ENCODE results near the gene ENPP4. TPM values are rescaled to one million over a fixed set of nuclear protein-coding genes. Genes with fewer than 3 reads are reported as not detected.
"Not testable (repeated sequence)": the region's sequence is repeated elsewhere in the genome, so short reads cannot be mapped to it uniquely, and the experiment has no call there.

Gene ENPP4
- total RNA-seq, 6 experiments from 2014 or later = 3.9 to 8.2 (median 6.2) TPM

- no peaks in the 10 kb centered on the region for H3K9me3 ChIP-seq
- WGBS (ENCODE audit: insufficient coverage, low coverage, low lambda C conversion rate, missing lambda C conversion rate) = 69% methylated on average over 1 of the region's 1 CpG
- TF ChIP-seq POLR2A (IDR thresholded peaks at IDR 0.05) = no peak
- no peak for TF ChIP-seq CTCF (IDR thresholded peaks at IDR 0.05)
- H3K27ac ChIP-seq = no peak overlapping the region
- ATAC-seq = no peak
- H3K36me3 ChIP-seq = no peaks in the 10 kb centered on the region
- no peak for DNase-seq
- H3K27me3 ChIP-seq = no peaks in the 10 kb centered on the region
- intact Hi-C loops (cut with DNase I) = no loop called here
- no peak overlapping the region for H3K4me3 ChIP-seq
- peaks cover 0 to 8% (median 0%) of the 10 kb centered on the region in 4 donors for H3K4me1 ChIP-seq
Observed at GRCh38 chr6:46135176-46135575, 5.4 kb downstream of the ENPP4 start.

GRCh38 chr6:46136831-46137230 lies 7.0 kb downstream of the ENPP4 start:
- 88% methylated on average over 2 of the region's 2 CpGs for WGBS (ENCODE audit: insufficient coverage, low coverage, low lambda C conversion rate, missing lambda C conversion rate)
- DNase-seq (no peak), ATAC-seq (no peak)
- H3K4me3 ChIP-seq = no peak overlapping the region
- H3K27ac ChIP-seq = no peak overlapping the region
- H3K36me3 ChIP-seq = no peaks in the 10 kb centered on the region
- no peaks in the 10 kb centered on the region for H3K9me3 ChIP-seq
- TF ChIP-seq CTCF (IDR thresholded peaks at IDR 0.05) (no peak), POLR2A (IDR thresholded peaks at IDR 0.05) (no peak)
- peaks cover 0 to 3% (median 0%) of the 10 kb centered on the region in 4 donors for H3K4me1 ChIP-seq
- intact Hi-C loops (cut with DNase I) = no loop called here
- H3K27me3 ChIP-seq = no peaks in the 10 kb centered on the region

GRCh38 chr6:46137387-46137786 lies 7.6 kb downstream of the ENPP4 start:
- Histone ChIP-seq H3K4me3 (no peak overlapping the region), H3K27ac (no peak overlapping the region), H3K9me3 (no peaks in the 10 kb centered on the region), H3K27me3 (no peaks in the 10 kb centered on the region), H3K4me1 (peaks cover 0 to 3% (median 0%) of the 10 kb centered on the region in 4 donors), H3K36me3 (no peaks in the 10 kb centered on the region)
- no peak for ATAC-seq
- WGBS (ENCODE audit: insufficient coverage, low coverage, low lambda C conversion rate, missing lambda C conversion rate) = 85% methylated on average over 2 of the region's 2 CpGs
- TF ChIP-seq POLR2A (IDR thresholded peaks at IDR 0.05) = no peak
- no peak for TF ChIP-seq CTCF (IDR thresholded peaks at IDR 0.05)
- DNase-seq = no peak
- intact Hi-C loops (cut with DNase I) = no loop called here

- Histone ChIP-seq H3K27me3 (no peaks in the 10 kb centered on the region), H3K27ac (no peak overlapping the region), H3K36me3 (peaks cover 0 to 4% (median 0%) of the 10 kb centered on the region in 4 donors), H3K4me3 (no peak overlapping the region), H3K4me1 (peaks cover 0 to 3% (median 0%) of the 10 kb centered on the region in 4 donors), H3K9me3 (no peaks in the 10 kb centered on the region)
- DNase-seq (no peak), ATAC-seq (no peak)
- WGBS (ENCODE audit: insufficient coverage, low coverage, low lambda C conversion rate, missing lambda C conversion rate) = 60% methylated on average over 1 of the region's 1 CpG
- TF ChIP-seq CTCF (IDR thresholded peaks at IDR 0.05) (no peak), POLR2A (IDR thresholded peaks at IDR 0.05) (no peak)
- intact Hi-C loops (cut with DNase I) = no loop called here
Observed at GRCh38 chr6:46138281-46138680, 8.5 kb downstream of the ENPP4 start.

- 73% methylated on average over 1 of the region's 1 CpG for WGBS (ENCODE audit: insufficient coverage, low coverage, low lambda C conversion rate, missing lambda C conversion rate)
- no peak for ATAC-seq
- no peak for DNase-seq
- Histone ChIP-seq H3K36me3 (peaks cover 0 to 6% (median 0%) of the 10 kb centered on the region in 4 donors), H3K9me3 (no peaks in the 10 kb centered on the region), H3K27ac (no peak overlapping the region), H3K4me3 (no peak overlapping the region), H3K27me3 (no peaks in the 10 kb centered on the region), H3K4me1 (no peaks in the 10 kb centered on the region)
- TF ChIP-seq POLR2A (IDR thresholded peaks at IDR 0.05) (no peak), CTCF (IDR thresholded peaks at IDR 0.05) (no peak)
- intact Hi-C loops (cut with DNase I) = no loop called here
Observed at GRCh38 chr6:46144270-46144669, 14.5 kb downstream of the ENPP4 start.

- H3K9me3 ChIP-seq; H3K36me3 ChIP-seq; H3K4me3 ChIP-seq; intact Hi-C loops (cut with DNase I); H3K4me1 ChIP-seq; H3K27me3 ChIP-seq; DNase-seq; ATAC-seq; H3K27ac ChIP-seq: not testable (repeated sequence)
- 78% methylated on average over 3 of the region's 3 CpGs for WGBS (ENCODE audit: insufficient coverage, low coverage, low lambda C conversion rate, missing lambda C conversion rate)
Observed at GRCh38 chr6:46149066-46149465, 19.3 kb downstream of the ENPP4 start.
